ENCODE measurements around the gene LAMTOR4.
A peak's percentile ranks its signal among the peaks of the same experiment; 100 is the strongest.
"Not testable (repeated sequence)": the region's sequence is repeated elsewhere in the genome, so short reads cannot be mapped to it uniquely, and the experiment has no call there.

The LAMTOR4 gene

GRCh38 chr7:100189061-100189460, 40.3 kb downstream of the LAMTOR4 start:
- in situ Hi-C loops (cut with HindIII; ENCODE audit: low pct_unique_long_range_greater_than_20kb, low sequenced_read_pairs) = no loop called here
- TF ChIP-seq JUND (IDR thresholded peaks at IDR 0.05; ENCODE audit: low read depth) = no peak
- no peak for DNase-seq (ENCODE audit: low read depth in 1 of 2, low spot score in 1 of 2)

- in situ Hi-C loops (cut with HindIII; ENCODE audit: low pct_unique_long_range_greater_than_20kb, low sequenced_read_pairs) = no loop called here
- DNase-seq (ENCODE audit: low read depth in 1 of 2, low spot score in 1 of 2) = peak in 1 of 2 experiments; percentile 27
- TF ChIP-seq JUND (IDR thresholded peaks at IDR 0.05; ENCODE audit: low read depth) = no peak
Observed at GRCh38 chr7:100190048-100190711, 41.5 kb downstream of the LAMTOR4 start.

- in situ Hi-C loops (cut with HindIII; ENCODE audit: low pct_unique_long_range_greater_than_20kb, low sequenced_read_pairs) = no loop called here
- DNase-seq (ENCODE audit: low read depth in 1 of 2, low spot score in 1 of 2) = no peak
- no peak for TF ChIP-seq JUND (IDR thresholded peaks at IDR 0.05; ENCODE audit: low read depth)
Observed at GRCh38 chr7:100191775-100192174, 43.1 kb downstream of the LAMTOR4 start.

GRCh38 chr7:100192281-100192862, 43.7 kb downstream of the LAMTOR4 start:
- in situ Hi-C loops (cut with HindIII; ENCODE audit: low pct_unique_long_range_greater_than_20kb, low sequenced_read_pairs); DNase-seq (ENCODE audit: low read depth in 1 of 2, low spot score in 1 of 2): not testable (repeated sequence)

GRCh38 chr7:100192969-100193368, 44.3 kb downstream of the LAMTOR4 start:
- no peak for TF ChIP-seq JUND (IDR thresholded peaks at IDR 0.05; ENCODE audit: low read depth)
- in situ Hi-C loops (cut with HindIII; ENCODE audit: low pct_unique_long_range_greater_than_20kb, low sequenced_read_pairs) = no loop called here

GRCh38 chr7:100195222-100195621, 46.5 kb downstream of the LAMTOR4 start:
- in situ Hi-C loops (cut with HindIII; ENCODE audit: low pct_unique_long_range_greater_than_20kb, low sequenced_read_pairs) = no loop called here
- no peak for DNase-seq (ENCODE audit: low read depth in 1 of 2, low spot score in 1 of 2)
- no peak for TF ChIP-seq JUND (IDR thresholded peaks at IDR 0.05; ENCODE audit: low read depth)

More at GRCh38 chr7:100192969-100193368, 44.3 kb downstream of the LAMTOR4 start:
- DNase-seq (ENCODE audit: low read depth in 1 of 2, low spot score in 1 of 2) = no peak

- in situ Hi-C loops (cut with HindIII; ENCODE audit: low pct_unique_long_range_greater_than_20kb, low sequenced_read_pairs); DNase-seq (ENCODE audit: low read depth in 1 of 2, low spot score in 1 of 2): not testable (repeated sequence)
Observed at GRCh38 chr7:100195901-100196322, 47.2 kb downstream of the LAMTOR4 start.

- TF ChIP-seq JUND (IDR thresholded peaks at IDR 0.05; ENCODE audit: low read depth) = no peak
- in situ Hi-C loops (cut with HindIII; ENCODE audit: low pct_unique_long_range_greater_than_20kb, low sequenced_read_pairs) = no loop called here
- no peak for DNase-seq (ENCODE audit: low read depth in 1 of 2, low spot score in 1 of 2)
Observed at GRCh38 chr7:100198266-100198665, 49.5 kb downstream of the LAMTOR4 start.

- in situ Hi-C loops (cut with HindIII; ENCODE audit: low pct_unique_long_range_greater_than_20kb, low sequenced_read_pairs) = no loop called here
- no peak for DNase-seq (ENCODE audit: low read depth in 1 of 2, low spot score in 1 of 2)
Observed at GRCh38 chr7:100200693-100201092, 52.0 kb downstream of the LAMTOR4 start.

More at GRCh38 chr7:100200693-100201092, 52.0 kb downstream of the LAMTOR4 start:
- TF ChIP-seq JUND (IDR thresholded peaks at IDR 0.05; ENCODE audit: low read depth) = no peak

Data from T47D (cell line).